GM18505 (cell line): Measurements from ENCODE around the gene XPNPEP2.

Experiments
- ATAC-seq: cut with Tn5 transposase; IDR thresholded peaks from one replicate; pipeline ENCODE4 v1.9.1; 2021; ENCODE audit not compliant: unreplicated experiment
- POLR2A ChIP-seq: IDR thresholded peaks from 4 replicates; pipeline ENCODE4 v1.6.1; 2011; ENCODE audit warnings: borderline replicate concordance; ENCODE audit not compliant: insufficient read depth, insufficient read length; ENCODE audit errors: extremely low read depth

Gene XPNPEP2

DNA sequence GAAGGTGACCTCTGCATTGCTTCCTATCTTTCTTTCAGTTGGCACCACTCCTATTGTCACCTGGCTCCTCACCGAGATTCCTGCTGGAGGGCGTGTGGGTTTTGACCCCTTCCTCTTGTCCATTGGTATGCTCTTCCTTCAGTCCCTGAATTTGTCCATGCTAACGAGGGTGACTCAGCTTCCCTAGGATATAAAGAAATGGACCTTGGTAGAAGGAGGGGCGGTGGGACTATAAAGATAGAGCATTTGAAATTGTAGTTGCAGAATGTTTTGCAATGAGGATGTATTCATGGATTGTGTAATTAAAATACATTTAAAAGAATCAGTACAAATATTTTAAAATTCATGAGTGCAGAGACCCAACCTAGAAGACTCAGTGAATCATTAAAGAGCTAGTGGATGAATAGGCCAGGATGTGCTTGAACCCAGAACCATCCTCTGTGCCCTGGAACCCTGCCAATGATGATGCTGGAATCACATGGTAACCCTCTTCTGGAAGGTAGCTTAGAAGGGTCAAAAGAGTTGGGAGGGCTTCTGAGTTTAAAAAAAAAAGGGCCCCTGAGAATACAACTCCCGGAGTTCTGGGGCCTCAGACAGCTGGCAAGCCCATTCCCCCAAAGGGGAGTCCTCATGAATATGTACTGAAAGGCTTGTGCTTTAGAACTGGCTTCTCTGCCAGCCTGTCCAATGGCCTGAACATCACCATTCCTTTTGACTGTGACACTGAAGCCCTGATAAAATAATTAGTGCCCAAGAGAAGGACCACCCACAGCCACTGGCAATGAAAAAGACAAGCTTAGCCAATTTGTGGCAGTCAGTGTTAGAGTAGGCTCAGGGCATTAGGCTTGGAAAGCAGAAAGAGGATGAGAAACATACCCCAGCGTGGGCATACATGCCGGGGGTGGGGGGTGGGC is 8.0 kb downstream of the XPNPEP2 start:
- TF ChIP-seq POLR2A: no peak
- ATAC-seq: no peak

- ATAC-seq: no peak
- no peak for TF ChIP-seq POLR2A
Measured at GRCh38 chrX:129747533-129747932, 8.8 kb downstream of the XPNPEP2 start.

DNA sequence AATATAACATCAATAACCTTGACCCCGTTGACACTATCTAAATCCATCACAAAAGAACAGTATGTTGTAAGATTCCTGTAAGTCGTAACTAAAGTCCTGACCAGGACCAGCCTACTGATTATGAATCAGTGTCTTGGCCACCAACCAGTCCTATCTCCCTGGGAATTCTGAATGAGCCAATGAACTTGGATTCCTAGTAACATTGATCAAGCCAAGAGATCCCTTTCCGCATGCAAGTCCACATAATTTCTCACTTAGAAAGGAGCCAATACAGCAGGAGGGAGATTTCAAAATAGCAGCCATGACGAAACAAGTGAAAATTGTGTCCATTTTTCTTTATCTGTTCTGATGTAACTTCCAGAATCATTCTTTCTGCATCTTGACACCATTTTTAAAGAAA is 9.5 kb downstream of the XPNPEP2 start:
- no peak for TF ChIP-seq POLR2A
- no peak for ATAC-seq

GRCh38 chrX:129749069-129749468 is 10.3 kb downstream of the XPNPEP2 start:
- TF ChIP-seq POLR2A: no peak
- ATAC-seq: no peak

- TF ChIP-seq POLR2A: no peak
- ATAC-seq: no peak
Measured at GRCh38 chrX:129750971-129751370, 12.2 kb downstream of the XPNPEP2 start.

DNA sequence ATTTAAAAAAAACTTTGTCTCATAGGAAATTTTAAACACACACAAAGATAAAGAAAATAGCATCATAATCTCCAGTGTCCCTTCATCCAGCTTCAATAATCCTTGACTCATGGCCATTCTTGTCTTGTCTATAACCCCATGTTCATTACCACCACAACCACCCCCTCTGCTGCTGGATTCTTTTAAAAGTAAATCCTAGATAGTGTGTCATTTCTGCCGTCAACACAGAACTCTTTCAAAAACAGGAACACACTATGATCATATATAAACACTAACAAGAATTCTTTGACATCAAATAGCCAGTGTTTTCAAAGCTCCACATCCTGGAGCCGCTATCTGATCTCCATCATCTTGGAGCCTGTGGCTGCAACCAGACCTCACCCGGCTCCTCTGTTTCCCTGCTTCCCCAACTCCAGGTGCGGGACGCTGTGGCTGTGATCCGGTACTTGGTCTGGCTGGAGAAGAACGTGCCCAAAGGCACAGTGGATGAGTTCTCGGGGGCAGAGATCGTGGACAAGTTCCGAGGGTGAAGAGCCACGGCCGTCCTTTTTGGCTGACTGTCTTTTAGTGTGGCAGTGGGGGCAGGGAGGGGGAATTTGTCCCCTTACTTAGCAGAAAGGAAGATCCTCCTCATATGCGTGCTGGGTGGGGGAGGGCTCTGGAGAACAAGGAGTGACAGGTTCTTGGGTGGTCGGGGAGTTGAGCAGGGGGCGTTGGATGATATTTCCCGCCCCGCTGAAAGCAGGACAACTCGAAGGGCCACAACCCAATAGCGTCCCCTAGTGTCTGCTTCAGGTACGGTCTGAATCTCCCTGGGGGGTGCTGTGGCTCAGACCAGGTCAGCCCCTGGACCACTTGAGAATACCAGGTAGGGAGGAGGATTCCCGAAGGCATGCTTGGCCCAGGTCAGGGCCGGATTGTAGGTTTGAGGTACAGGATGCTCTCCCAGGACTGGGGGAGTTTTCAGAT is 15.6 kb downstream of the XPNPEP2 start:
- TF ChIP-seq POLR2A: no peak
- no peak for ATAC-seq

GRCh38 chrX:129755779-129756650 is 17.2 kb downstream of the XPNPEP2 start:
- no peak for TF ChIP-seq POLR2A
- no peak for ATAC-seq

- no peak for TF ChIP-seq POLR2A
- no peak for ATAC-seq
Measured at GRCh38 chrX:129759576-129760061, 20.8 kb downstream of the XPNPEP2 start.

DNA sequence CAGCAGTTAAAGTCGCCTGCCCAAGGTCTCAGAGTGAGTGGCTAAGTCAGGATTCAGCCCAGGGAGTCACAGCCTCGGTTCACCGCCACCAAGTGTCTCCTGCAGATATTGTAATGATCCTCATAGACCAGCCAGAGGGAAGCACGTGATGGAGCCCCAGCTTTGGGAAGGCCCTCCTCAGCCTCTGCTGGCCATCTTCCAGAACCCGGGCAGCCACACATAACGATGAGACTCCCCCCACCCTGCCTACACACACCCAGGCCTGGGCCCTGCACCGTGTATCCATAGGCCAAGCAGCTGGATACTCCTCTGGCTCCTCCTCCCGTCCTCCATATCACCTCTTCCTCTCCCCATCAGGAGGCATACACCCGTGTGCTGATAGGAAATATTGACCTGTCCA is 21.4 kb downstream of the XPNPEP2 start:
- ATAC-seq: no peak
- TF ChIP-seq POLR2A: no peak

GRCh38 chrX:129760981-129761380 is 22.2 kb downstream of the XPNPEP2 start:
- no peak for ATAC-seq
- no peak for TF ChIP-seq POLR2A

- no peak for ATAC-seq
- no peak for TF ChIP-seq POLR2A
Measured at GRCh38 chrX:129761596-129761995, 22.8 kb downstream of the XPNPEP2 start.

GRCh38 chrX:129762448-129762847 is 23.7 kb downstream of the XPNPEP2 start:
- no peak for ATAC-seq

More at GRCh38 chrX:129762448-129762847, 23.7 kb downstream of the XPNPEP2 start:
- TF ChIP-seq POLR2A: no peak
